ENCODE measurements around the gene ZSCAN30. TPM values are rescaled to one million over a fixed set of nuclear protein-coding genes. Genes with fewer than 3 reads are reported as not detected.

Gene ZSCAN30
- total and polyA plus RNA-seq, 10 donors: 7.2 to 39.2 (median 23.9) TPM

- WGBS, 5 donors: 78 to 97% (median 92%) methylated on average over 1 of the region's 1 CpG
These were observed 7.7 kb downstream of the ZSCAN30 start for GRCh38 chr18:35282353-35282752.

GRCh38 chr18:35278969-35279368, 11.1 kb downstream of the ZSCAN30 start:
- no peak for DNase-seq
- H3K27ac ChIP-seq: no peak overlapping the region
- intact Hi-C loops (cut with DNase I; ENCODE audit: low total_unique reads): no loop called here

More at GRCh38 chr18:35282353-35282752, 7.7 kb downstream of the ZSCAN30 start:
- TF ChIP-seq POLR2AphosphoS5 (IDR thresholded peaks at IDR 0.05) (no peak), POLR2A (IDR thresholded peaks at IDR 0.05) (no peak)
- TF ChIP-seq, protein P1, sequence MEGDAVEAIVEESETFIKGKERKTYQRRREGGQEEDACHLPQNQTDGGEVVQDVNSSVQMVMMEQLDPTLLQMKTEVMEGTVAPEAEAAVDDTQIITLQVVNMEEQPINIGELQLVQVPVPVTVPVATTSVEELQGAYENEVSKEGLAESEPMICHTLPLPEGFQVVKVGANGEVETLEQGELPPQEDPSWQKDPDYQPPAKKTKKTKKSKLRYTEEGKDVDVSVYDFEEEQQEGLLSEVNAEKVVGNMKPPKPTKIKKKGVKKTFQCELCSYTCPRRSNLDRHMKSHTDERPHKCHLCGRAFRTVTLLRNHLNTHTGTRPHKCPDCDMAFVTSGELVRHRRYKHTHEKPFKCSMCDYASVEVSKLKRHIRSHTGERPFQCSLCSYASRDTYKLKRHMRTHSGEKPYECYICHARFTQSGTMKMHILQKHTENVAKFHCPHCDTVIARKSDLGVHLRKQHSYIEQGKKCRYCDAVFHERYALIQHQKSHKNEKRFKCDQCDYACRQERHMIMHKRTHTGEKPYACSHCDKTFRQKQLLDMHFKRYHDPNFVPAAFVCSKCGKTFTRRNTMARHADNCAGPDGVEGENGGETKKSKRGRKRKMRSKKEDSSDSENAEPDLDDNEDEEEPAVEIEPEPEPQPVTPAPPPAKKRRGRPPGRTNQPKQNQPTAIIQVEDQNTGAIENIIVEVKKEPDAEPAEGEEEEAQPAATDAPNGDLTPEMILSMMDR (IDR thresholded peaks at IDR 0.05 in 8 of 11, conservative IDR thresholded peaks at IDR 0.05 in 3 of 11): no peak
- H3K9me3 ChIP-seq: peaks cover 0 to 41% (median 22%) of the 10 kb centered on the region in 8 donors
- peaks cover 0 to 25% (median 18%) of the 10 kb centered on the region in 6 donors for H3K36me3 ChIP-seq
- no peak for DNase-seq
- no peaks in the 10 kb centered on the region for H3K27me3 ChIP-seq (replicated peaks in 1 of 7)
- H3K4me3 ChIP-seq: no peak overlapping the region
- H3K27ac ChIP-seq: no peak overlapping the region
- intact Hi-C loops (cut with DNase I; ENCODE audit: low total_unique reads): no loop called here
- H3K4me1 ChIP-seq: no peaks in the 10 kb centered on the region

GRCh38 chr18:35278085-35278484, 11.9 kb downstream of the ZSCAN30 start:
- Histone ChIP-seq H3K4me3 (no peak overlapping the region), H3K27me3 (replicated peaks in 1 of 7) (no peaks in the 10 kb centered on the region), H3K4me1 (no peaks in the 10 kb centered on the region), H3K9me3 (peaks cover 0 to 18% (median 7%) of the 10 kb centered on the region in 8 donors), H3K27ac (no peak overlapping the region), H3K36me3 (peaks cover 0 to 7% (median 2%) of the 10 kb centered on the region in 6 donors)
- no peak for DNase-seq
- TF ChIP-seq POLR2A (IDR thresholded peaks at IDR 0.05) (no peak), POLR2AphosphoS5 (IDR thresholded peaks at IDR 0.05) (no peak)
- TF ChIP-seq, protein P1 (IDR thresholded peaks at IDR 0.05 in 8 of 11, conservative IDR thresholded peaks at IDR 0.05 in 3 of 11): no peak
- WGBS, 5 donors: 55 to 88% (median 66%) methylated on average over 1 of the region's 1 CpG
- intact Hi-C loops (cut with DNase I; ENCODE audit: low total_unique reads): no loop called here

More at GRCh38 chr18:35278969-35279368, 11.1 kb downstream of the ZSCAN30 start:
- Histone ChIP-seq H3K4me3 (no peak overlapping the region), H3K27me3 (replicated peaks in 1 of 7) (no peaks in the 10 kb centered on the region), H3K4me1 (no peaks in the 10 kb centered on the region), H3K9me3 (peaks cover 0 to 24% (median 9%) of the 10 kb centered on the region in 8 donors), H3K36me3 (peaks cover 0 to 16% (median 11%) of the 10 kb centered on the region in 6 donors)
- no peak for TF ChIP-seq POLR2A (IDR thresholded peaks at IDR 0.05)
- TF ChIP-seq POLR2AphosphoS5 (IDR thresholded peaks at IDR 0.05): no peak

GRCh38 chr18:35277633-35278032, 12.4 kb downstream of the ZSCAN30 start:
- no peaks in the 10 kb centered on the region for H3K4me1 ChIP-seq
- TF ChIP-seq POLR2A (IDR thresholded peaks at IDR 0.05) (no peak), POLR2AphosphoS5 (IDR thresholded peaks at IDR 0.05) (no peak)
- TF ChIP-seq, protein P1 (IDR thresholded peaks at IDR 0.05 in 8 of 11, conservative IDR thresholded peaks at IDR 0.05 in 3 of 11): no peak
- DNase-seq: no peak
- no peak overlapping the region for H3K27ac ChIP-seq
- H3K27me3 ChIP-seq (replicated peaks in 1 of 7): no peaks in the 10 kb centered on the region
- intact Hi-C loops (cut with DNase I; ENCODE audit: low total_unique reads): no loop called here
- peaks cover 0 to 2% (median 0%) of the 10 kb centered on the region in 6 donors for H3K36me3 ChIP-seq
- H3K9me3 ChIP-seq: peaks cover 0 to 18% (median 7%) of the 10 kb centered on the region in 8 donors
- H3K4me3 ChIP-seq: no peak overlapping the region

DNA sequence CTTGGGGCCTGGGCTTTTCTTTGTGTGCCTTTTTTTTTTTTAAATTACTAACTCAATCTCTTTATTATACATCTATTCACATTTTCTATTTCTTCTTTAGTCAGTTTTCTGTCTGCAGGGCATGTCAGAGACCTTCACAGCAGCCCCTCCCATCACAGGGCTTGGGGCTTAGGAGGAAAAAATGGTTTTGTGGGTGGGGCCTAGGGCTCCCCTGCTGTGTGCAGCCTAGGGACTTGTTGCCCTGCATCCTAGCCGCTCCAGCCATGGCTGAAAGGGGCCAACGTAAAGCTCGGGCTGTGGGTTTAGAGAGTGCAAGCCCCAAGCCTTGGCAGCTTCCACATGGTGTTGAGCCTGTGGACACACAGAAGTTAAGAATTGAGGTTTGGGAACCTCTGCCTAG, 13.8 kb downstream of the ZSCAN30 start:
- Histone ChIP-seq H3K4me3 (no peak overlapping the region), H3K36me3 (no peaks in the 10 kb centered on the region), H3K9me3 (peaks cover 0 to 32% (median 14%) of the 10 kb centered on the region in 8 donors), H3K4me1 (no peaks in the 10 kb centered on the region), H3K27ac (no peak overlapping the region), H3K27me3 (replicated peaks in 1 of 7) (no peaks in the 10 kb centered on the region)
- intact Hi-C loops (cut with DNase I; ENCODE audit: low total_unique reads): no loop called here
- TF ChIP-seq POLR2A (IDR thresholded peaks at IDR 0.05): no peak
- TF ChIP-seq POLR2AphosphoS5 (IDR thresholded peaks at IDR 0.05): no peak
- TF ChIP-seq, protein P1 (IDR thresholded peaks at IDR 0.05 in 8 of 11, conservative IDR thresholded peaks at IDR 0.05 in 3 of 11): no peak
- WGBS, 5 donors: 90 to 95% (median 93%) methylated on average over 3 of the region's 3 CpGs
- DNase-seq: no peak

Data from spleen (tissue), 11 donors.